HG03280 (cell line): ENCODE results near the gene JMJD4.

Experiments
- ATAC-seq: cut with Tn5 transposase; IDR thresholded peaks from one replicate; pipeline ENCODE4 v1.9.1; 2021; ENCODE audit warnings: mild to moderate bottlenecking, moderate library complexity; ENCODE audit not compliant: unreplicated experiment

JMJD4 gene

DNA sequence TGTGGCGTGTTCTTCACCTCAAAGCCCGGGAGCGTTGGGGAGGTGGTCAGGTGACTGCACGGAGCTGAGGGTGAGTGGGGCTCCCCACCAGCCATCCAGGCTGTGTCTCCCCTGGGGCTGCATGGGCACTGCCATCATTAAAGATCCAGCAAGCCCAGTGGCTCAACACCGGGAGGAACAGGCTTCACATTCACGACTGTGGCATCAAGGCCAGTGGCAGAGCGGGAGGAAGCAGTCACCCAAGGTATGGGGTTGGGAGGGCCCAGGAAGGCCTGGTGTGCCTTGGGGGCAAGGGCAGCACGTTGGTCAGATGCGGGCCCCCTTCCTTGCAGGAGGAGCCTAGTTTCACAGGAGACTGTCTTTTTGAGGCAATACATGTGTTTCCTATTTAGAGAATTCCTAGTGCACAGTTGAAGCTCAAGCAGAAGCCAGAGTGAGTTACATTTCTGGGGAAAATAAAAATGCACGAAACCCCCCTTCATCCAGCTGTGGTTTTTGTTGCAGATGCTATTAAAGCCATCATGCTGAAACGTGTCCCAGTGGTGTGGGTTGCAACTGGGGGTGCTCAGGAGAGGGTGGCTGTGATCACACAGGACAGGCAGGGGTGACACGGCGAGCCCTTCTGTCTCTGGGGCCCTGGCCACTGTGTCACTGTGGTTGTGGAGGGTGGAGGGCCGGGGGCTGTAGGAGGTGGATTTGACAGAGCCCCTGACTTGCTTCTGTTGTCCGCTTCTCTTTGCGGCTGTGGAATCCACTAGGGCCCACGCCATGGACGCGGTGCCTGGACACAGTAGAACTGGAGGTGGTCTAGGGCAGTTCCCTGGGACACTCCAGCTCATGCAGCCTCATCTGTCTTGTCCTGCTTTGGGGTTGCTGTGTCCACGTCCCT lies 34.2 kb upstream of the JMJD4 start:
- ATAC-seq: no peak

DNA sequence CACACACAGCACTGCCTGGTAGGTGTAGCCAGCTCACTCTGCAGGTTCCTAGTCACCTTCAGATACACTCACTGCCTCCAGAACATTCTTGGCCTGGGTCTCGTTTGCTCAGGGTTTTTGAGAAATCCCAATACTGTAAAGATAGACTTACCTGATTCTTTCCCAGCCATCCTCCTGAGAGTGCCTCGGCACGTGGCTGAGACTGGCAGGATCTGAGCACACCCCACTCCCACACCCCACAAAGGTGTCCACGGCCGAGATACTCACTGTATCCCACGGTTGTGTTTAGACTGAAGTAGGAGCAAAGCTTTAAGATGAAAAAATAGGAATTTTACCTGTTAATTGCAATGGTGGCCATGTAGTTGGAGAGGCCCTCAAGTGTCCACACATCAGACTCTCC lies 33.5 kb upstream of the JMJD4 start:
- no peak for ATAC-seq

DNA sequence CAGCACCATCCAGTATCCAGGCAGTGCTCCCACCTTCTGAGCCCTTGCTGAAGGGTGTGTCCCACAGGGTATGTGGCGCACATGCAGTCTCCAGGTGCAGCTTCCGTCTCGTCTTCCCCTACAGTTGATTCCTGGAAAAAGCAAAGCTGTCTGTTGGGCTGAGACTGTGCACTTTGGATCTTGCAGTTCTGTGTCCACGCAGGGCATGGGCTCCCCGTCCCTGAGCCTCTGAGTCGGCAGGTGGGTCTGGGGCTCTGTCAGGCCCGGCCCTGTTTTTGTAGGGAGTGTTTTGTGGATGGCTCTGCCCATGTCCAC lies 33.0 kb upstream of the JMJD4 start:
- no peak for ATAC-seq

DNA sequence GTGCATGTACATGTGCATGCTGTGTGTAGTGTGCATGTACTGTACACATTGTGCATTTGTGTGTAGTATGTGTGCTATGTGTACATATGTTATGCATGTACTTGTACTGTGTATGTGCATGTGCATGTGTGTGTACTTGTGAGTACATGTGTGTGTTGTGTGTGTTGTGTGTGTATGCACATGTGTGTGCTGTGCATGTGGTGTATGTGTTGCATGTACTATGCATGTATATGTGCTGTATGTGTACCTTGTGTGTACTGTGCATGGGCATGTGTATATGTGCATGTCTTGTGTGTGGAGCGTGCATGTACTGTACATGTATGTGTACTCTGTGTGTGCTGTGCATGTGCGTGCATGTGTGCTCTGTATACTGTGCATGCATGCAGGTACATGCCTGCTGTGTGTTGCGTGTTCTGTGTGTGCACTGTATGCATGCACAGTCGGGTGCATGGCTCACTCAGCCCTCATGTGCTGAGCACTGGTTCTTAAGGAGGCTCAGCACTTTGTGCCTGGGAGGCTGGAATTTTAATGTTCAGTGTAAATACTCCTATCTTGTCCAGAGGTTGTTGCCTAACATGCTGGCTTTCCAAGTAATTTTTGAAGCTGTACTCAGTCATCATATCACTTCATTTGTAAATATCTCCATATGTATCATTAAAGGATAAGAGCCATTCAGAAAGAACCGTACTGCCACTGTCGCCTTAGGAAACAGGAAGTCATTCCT lies 32.5 kb upstream of the JMJD4 start:
- no peak for ATAC-seq

- no peak for ATAC-seq
These were observed 31.7 kb upstream of the JMJD4 start for GRCh38 chr1:227766653-227767277.

- no peak for ATAC-seq
These were observed 31.0 kb upstream of the JMJD4 start for GRCh38 chr1:227766015-227766634.

DNA sequence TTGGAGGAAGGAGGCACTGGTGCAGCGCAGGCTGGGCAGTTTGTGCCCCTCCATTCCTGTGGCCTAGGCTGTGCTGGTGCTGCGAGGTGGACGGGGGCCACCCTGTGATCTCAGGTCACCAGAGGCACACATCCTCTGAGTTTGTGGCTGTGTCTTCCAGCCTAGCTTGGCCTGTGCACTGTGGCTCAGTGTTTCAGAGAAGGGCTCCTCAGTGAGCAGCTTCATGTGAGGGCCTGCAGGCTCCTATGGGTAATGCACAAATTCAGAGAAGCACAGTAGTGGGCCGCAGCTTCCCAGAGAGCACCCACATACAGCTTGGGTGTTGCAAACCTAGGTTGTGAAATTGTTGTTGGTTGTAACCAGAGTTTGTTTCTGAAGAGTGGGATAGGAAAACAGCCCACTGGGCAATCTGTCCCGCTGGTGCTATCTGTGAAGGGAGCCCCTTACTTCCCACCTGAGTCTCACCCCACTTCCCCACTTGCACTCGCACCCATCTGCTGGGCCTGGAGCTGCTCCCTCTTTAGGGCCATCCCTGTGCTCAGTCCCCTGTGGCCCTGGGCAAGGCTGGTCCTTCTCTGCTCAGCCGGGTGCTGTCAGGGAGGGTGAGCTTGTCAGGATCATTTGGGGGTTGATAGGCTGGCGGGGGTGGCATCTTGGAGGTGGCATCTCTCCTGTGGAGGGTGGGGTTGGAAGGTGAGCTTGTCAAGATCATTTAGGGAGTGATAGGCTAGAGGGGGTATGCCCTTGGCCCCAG lies 30.3 kb upstream of the JMJD4 start:
- ATAC-seq: no peak

GRCh38 chr1:227764019-227764391 lies 28.9 kb upstream of the JMJD4 start:
- no peak for ATAC-seq

- ATAC-seq: no peak
These were observed 28.3 kb upstream of the JMJD4 start for GRCh38 chr1:227763246-227764018.

GRCh38 chr1:227762231-227762911 lies 27.3 kb upstream of the JMJD4 start:
- peak; percentile 78 for ATAC-seq

- ATAC-seq: no peak
These were observed 26.6 kb upstream of the JMJD4 start for GRCh38 chr1:227761621-227762230.

- no peak for ATAC-seq
These were observed 25.3 kb upstream of the JMJD4 start for GRCh38 chr1:227760377-227760776.

DNA sequence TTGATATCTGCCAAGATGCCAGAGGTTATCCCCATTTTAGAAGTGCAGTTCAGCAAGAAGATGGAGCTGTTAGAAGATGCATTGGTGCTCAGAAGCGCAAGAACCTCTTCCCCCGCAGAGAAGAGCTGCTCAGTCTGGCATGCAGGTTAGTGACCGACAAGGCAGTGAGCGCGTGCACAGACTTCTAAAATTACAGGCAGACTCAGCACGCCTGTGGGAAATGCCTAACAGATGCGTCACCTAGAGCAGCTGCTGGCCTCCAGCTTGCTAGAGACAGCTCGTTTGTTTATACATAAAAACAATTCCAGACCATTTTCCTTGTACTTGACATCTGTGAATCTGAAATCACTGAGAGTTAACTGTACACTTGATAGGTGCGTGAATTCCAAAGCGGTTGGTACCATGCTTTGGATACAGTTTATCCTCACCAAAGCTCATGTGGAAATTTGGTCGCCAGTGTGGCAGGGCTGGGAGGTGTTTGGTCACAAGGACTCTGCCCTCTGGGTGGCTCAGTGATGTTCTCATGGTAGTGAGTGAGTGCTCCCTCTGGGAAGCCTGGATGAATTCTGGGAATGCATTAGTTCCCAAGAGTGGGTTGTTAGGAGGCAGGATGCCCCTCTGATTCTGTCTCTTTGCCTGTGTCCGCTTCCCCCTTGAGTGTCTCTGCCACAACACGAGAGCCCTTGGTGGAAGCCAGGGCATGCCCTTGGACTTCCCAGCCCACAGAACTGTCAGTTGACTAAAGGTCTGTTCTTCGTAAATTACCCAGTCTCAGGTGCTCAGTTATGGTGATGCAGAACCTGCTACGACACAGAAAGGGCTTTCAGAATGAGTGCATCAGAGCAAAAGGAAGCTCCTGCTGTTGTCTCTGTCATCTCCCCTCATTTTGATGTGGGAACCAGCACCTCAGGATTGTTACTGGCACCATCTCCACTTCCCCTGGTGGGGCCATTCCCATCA lies 24.5 kb upstream of the JMJD4 start:
- ATAC-seq: no peak

GRCh38 chr1:227758366-227758765 lies 23.3 kb upstream of the JMJD4 start:
- no peak for ATAC-seq

DNA sequence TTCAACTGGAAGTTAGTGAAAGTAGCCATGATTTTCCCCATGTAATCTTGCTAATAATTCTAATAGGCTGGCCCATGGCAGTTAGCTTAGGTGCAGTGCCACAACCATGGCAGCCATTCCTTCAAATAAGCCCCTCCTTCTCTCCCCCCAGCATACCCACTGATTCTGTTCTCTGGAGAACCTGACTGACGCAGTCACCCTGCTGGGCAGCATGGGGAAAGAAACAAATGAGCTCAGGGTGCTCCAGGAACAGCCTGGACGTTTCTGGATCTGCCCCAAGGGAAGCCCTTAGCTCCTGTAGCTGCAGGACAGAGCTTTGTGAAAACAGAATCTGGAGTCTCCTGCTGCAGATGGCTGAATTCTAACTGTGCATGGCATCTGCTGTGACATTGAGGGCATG lies 22.7 kb upstream of the JMJD4 start:
- ATAC-seq: no peak

- no peak for ATAC-seq
These were observed 21.3 kb upstream of the JMJD4 start for GRCh38 chr1:227756172-227756959.

- ATAC-seq: no peak
These were observed 19.9 kb upstream of the JMJD4 start for GRCh38 chr1:227754958-227755357.
